Stimulated activated CD8-positive, alpha-beta memory T cell treated with anti-CD3 and anti-CD28 coated beads, Interleukin-7, amount 100 ng/mL, for 48 hours (primary cell): Measurements from ENCODE around the gene ERBB4.

Source experiments
- DNase-seq, 2 donors: peaks; one replicate each; pipeline ENCODE4 v3.0.0-alpha.2; 2020; ENCODE audit warnings: low read depth in 1 of 2; ENCODE audit errors: extremely low read depth in 1 of 2

The ERBB4 gene

GRCh38 chr2:211941216-211941747 is 597.3 kb downstream of the ERBB4 start:
- DNase-seq = no peak

GRCh38 chr2:211939177-211939576 is 599.4 kb downstream of the ERBB4 start:
- no peak for DNase-seq

GRCh38 chr2:211934811-211935210 is 603.8 kb downstream of the ERBB4 start:
- DNase-seq = no peak

GRCh38 chr2:211931314-211931713 is 607.3 kb downstream of the ERBB4 start:
- no peak for DNase-seq

GRCh38 chr2:211930331-211930730 is 608.3 kb downstream of the ERBB4 start:
- DNase-seq = no peak

GRCh38 chr2:211928201-211928600 is 610.4 kb downstream of the ERBB4 start:
- no peak for DNase-seq

- DNase-seq = no peak
Measured at GRCh38 chr2:211923019-211923418, 615.6 kb downstream of the ERBB4 start.

- no peak for DNase-seq
Measured at GRCh38 chr2:211903961-211904360, 634.6 kb downstream of the ERBB4 start.

- no peak for DNase-seq
Measured at GRCh38 chr2:211901226-211901846, 637.3 kb downstream of the ERBB4 start.

GRCh38 chr2:211900518-211900917 is 638.1 kb downstream of the ERBB4 start:
- no peak for DNase-seq

- no peak for DNase-seq
Measured at GRCh38 chr2:211900000-211900399, 638.6 kb downstream of the ERBB4 start.

- no peak for DNase-seq
Measured at GRCh38 chr2:211898702-211899101, 639.9 kb downstream of the ERBB4 start.

GRCh38 chr2:211881449-211881848 is 657.2 kb downstream of the ERBB4 start:
- DNase-seq = no peak

- no peak for DNase-seq
Measured at GRCh38 chr2:211879323-211879722, 659.3 kb downstream of the ERBB4 start.

- DNase-seq = no peak
Measured at GRCh38 chr2:211877061-211877460, 661.5 kb downstream of the ERBB4 start.

GRCh38 chr2:211875488-211875887 is 663.1 kb downstream of the ERBB4 start:
- no peak for DNase-seq

- no peak for DNase-seq
Measured at GRCh38 chr2:211868996-211869533, 669.5 kb downstream of the ERBB4 start.

GRCh38 chr2:211867845-211868451 is 670.7 kb downstream of the ERBB4 start:
- DNase-seq = no peak

- no peak for DNase-seq
Measured at GRCh38 chr2:211864328-211864727, 674.3 kb downstream of the ERBB4 start.

- DNase-seq = no peak
Measured at GRCh38 chr2:211860224-211860623, 678.4 kb downstream of the ERBB4 start.

- DNase-seq = no peak
Measured at GRCh38 chr2:211854832-211855231, 683.8 kb downstream of the ERBB4 start.

GRCh38 chr2:211846714-211847113 is 691.9 kb downstream of the ERBB4 start:
- no peak for DNase-seq
